CD4-positive, alpha-beta T cell treated with Interleukin-21 for 1 hour (primary cell): ENCODE data around the gene PLCL2.

ENCODE experiments used
- DNase-seq: peaks from one replicate; pipeline ENCODE4 v3.0.0-alpha.2; 2020

The PLCL2 gene

DNA sequence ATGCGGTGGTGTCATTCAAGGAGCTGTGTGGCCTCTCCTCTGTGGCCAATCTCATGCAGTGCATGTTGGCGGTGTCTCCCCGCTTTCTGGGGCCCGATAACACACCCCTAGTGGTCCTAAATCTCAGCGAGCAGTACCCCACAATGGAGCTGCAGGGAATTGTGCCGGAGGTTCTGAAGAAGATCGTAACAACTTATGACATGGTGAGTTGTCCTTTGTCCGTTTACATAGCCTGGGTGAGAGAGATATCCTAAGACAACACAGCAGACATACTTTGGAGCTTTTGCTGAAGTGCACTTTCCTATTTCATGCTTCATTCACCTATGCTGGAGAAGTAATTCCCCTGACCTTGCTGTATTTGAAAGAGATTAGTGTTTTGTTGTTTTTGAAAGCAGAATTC, 130.0 kb downstream of the PLCL2 start:
- DNase-seq: no peak

DNA sequence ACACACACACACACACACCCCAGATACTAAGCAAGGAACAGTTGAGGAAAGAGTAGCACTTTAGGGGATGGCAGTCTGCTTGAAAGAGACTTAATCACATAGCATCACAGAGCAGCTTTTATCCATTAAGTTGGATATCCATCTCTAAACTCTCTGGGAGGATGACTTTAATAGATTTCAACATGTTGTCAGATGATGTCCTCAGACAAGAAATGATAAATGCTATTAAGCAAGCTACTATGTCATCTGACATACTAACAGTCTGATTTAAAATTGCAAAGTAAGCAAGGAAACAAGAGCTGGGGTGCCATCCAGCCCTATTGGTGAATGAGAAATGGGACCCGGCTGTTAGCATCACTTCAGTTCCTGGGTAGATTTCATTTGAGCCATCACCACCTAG, 136.9 kb downstream of the PLCL2 start:
- no peak for DNase-seq

DNA sequence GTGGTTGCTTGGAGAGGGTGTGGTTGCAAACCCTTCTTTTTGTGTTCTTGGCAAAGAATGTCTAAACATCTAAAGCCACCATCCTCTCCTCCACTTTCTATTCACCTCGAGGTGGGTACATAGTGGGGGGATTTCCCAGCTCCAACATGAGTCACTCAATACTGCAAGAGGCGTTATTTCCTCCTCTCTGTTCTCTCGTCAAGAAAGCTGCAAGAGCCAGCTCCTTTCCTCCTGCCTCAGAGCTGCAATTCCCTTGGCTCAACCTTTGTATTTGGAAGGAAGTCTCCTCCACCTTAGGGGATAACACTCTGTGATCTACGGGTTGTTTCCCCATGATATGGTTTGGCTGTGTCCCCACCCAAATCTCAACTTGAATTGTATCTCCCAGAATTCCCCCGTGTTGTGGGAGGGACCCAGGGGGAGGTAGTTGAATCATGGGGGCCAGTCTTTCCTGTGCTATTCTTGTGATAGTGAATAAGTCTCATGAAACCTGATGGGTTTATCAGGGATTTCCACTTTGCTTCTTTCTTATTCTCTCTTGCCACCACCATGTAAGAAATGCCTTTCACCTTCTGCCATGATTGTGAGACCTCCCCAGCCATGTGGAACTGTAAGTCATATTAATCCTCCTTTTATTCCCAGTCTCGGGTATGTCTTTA, 138.4 kb downstream of the PLCL2 start:
- DNase-seq: peak; percentile 56

DNA sequence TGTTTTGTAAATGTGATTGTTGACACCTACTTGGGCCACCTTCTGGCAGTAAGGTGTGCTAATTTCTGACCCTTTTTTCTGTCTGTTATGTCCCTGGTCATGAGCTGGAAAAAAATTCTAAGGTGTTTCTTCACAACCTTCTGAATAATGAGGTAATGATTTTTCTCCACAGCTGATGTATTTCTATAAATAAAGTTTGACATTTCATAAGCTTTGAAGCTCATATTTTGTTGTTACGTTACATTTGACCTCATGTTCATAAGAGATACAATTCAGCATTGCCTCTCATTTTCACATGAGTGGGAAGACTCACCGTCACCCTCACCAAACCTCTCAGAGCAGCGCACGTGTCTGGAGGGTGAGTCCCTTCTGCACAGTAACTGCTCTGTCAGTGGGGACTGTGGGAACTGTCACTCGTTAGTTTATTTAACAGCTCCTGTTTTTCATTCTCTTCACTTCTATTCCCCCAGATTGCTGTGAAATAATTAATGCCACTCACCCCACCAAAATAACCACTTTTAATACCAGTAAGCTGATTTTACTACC, 140.9 kb downstream of the PLCL2 start:
- DNase-seq: no peak

DNA sequence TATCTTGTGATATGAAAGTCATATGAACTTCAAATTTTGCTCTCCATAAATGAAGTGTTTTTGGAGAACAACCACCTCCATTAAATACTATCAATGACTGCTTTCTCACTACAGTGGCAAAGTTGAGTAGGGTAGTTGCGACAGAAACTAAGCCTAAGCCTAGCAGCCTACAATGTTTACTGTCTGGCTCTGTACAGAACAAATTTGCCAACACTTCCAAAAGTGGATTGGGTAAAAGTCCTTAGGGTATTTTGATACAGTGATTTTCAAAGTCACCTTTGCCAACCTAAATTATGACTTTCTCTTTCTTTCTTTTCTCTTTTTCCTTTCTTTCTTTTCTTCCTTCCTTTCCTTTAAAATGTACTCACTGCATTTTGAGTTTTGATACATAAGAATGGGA, 142.6 kb downstream of the PLCL2 start:
- DNase-seq: no peak

DNA sequence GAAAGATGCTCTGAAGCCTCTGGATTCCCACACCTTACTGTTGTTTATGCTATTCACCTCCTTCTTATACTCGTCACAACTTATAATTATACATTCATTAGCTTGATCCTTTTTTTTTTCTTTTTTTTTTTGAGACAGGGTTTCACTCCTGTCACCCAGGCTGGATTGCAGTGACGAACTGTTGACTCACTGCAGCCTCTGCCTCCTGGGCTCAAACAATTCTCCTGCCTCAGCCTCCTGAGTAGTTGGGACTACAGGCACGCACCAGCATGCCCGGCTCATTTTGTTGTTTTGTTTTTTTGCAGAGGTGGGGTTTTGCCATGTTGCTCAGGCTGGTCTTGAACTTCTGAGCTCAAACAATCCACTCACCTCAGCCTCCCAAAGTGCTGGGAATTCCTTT, 143.6 kb downstream of the PLCL2 start:
- no peak for DNase-seq

DNA sequence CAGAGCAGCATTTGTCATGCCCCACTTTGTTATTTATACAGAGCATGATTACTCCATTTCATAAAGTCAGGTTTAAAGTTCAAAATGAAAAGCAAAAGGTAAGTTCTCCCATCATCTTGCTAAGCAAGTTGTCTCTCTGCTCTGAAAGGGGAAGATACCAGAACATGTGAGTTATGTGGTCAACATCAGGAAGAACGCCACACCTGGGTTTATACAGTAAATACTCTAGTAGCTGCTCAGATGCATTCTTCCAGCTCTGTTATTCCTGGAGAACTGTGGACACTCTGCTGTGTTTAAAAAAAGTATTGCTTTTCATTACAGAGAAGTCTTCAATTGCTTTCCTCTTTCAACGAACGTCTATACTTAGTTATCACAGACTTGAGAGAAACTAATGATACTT, 145.7 kb downstream of the PLCL2 start:
- no peak for DNase-seq

DNA sequence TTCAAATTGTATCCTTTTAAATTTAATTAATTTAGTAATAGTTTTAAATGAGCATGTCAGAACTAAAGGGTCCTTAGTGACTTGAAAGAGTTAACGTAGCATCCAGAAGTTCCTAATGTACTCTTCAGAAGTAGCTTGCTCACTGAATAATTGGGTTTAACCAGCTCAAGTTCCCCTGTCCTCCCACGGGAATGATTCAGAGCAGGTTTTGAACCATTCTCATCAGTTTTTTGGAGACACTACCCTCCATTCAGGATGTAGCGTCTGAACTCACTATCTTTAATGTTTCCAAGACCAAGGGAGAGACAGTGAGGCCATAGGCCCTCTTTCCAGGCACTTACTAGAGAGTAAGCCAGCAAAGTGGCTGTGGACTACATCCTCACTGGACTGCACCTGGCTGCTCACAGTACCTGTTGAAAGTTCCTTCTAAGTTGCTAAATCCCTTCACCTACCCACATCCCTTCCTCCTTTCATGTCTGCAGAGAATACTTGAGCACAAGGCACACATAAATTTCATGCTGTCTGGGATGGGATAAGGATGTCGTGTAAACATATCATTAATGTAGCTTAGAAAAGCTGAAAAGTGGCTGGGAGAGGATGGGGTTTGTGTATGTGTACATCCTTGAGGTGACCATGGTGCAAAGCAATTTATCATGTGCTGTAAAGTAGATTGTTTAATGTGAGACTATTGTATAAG, 146.3 kb downstream of the PLCL2 start:
- DNase-seq: no peak

DNA sequence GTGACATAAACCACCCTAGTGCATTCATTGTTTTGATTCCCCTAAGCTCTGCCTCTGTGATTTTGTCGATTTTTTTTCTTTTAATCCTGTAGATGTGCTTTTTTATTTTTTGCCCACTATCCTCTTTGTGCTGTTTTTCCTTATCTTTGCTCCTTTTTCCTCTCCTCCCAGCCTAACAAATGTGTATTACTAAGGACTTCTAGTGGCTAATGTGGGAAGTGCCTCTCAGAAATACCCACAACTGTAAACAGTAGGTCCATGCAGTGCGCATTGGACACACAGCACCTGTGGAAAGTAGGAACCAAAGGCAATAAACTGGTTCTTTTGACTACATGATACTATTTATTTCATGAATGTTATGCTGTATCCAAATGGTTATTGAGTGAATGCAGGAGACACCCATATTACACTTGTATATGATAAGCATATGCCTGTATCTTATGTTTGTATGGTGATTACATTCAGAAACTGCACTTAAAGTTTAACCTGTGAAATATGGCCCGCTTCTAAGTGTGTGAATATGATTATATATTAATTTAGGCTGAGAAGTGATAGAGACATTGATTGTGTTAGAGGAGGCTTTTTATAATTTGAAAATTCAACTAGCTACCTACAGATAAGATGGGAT, 147.8 kb downstream of the PLCL2 start:
- no peak for DNase-seq

DNA sequence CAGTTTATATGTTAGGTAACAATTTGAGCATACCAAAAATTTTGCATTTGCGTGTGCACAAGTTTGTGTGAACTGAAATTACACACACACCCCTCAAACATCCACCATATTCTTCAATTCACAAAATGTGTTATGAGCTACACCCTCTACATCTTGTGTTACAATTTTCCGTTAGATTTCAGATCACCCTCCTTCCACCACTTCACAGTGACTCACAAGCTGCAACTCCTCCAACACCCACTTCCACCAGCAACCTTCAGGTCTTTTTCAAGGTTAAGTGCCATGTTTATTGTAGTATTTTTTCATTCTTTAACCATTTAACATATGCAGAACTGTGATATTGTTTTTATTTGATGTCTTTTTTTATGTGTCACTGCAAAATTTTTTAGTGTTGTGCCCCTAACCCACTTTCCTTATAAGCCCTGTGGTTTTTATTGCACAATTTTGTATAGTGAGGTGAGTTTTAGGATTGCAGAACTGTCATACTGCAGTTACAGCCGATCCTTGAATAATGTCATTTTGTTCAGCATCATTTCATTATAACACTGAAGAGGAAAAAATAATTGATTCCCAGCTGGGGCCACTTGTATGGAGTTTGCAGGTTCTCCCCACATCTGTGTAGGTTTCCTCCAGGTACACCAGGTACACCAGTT, 148.9 kb downstream of the PLCL2 start:
- DNase-seq: no peak

DNA sequence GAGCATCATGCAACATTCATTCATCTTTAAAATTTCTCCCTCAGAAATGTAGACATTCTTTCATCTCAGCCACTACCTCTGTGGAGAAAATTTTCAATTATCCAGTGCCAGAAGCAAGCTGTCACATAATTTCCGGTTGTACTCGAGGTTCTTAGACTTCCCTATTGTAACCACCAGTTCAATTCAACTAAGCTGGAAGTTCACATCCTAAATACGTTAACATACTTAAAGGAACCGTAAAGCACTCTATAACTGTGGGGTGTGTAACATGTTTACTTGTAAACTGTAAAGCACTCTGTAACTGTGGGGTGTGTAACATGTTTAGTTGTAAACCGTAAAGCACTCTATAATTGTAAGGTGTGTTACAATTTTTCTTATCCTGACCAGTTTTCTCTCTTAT, 150.3 kb downstream of the PLCL2 start:
- DNase-seq: no peak

DNA sequence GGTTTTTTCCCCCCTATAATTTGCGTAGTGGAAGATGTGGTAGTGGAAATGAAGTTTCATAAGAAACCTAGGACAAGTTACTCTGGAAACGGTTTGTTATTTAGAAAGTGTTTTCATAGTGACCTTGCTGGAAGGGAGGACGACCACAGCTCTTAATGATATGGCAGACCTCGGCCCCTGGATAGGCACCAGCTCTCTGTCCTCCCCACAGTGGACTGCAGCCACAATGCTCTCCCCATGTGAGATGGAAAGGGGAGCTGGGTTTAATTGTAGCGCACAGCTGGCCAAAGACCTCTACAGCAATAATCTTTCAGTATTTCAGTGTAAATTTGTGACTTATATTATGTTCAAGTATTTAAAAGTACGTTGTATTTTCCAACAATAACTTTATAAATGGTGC, 151.2 kb downstream of the PLCL2 start:
- DNase-seq: no peak

DNA sequence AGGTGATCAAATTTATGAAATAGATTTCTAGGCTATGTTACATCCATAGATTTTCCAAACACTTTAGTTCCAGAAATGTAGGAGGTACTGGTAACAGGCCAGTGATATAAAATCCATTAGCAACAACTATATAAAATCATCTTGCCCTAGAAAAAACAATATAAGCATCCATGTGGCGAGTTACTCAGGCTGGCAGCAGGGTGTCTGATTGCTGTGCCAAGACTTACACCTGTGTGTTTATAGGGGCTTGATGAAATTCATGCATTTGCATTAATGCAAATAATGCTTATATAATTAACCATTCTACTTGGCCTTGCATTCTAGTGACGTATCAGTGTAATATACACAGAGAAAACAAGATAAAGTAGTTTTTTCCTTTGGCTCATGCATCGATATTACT, 153.4 kb downstream of the PLCL2 start:
- DNase-seq: no peak

DNA sequence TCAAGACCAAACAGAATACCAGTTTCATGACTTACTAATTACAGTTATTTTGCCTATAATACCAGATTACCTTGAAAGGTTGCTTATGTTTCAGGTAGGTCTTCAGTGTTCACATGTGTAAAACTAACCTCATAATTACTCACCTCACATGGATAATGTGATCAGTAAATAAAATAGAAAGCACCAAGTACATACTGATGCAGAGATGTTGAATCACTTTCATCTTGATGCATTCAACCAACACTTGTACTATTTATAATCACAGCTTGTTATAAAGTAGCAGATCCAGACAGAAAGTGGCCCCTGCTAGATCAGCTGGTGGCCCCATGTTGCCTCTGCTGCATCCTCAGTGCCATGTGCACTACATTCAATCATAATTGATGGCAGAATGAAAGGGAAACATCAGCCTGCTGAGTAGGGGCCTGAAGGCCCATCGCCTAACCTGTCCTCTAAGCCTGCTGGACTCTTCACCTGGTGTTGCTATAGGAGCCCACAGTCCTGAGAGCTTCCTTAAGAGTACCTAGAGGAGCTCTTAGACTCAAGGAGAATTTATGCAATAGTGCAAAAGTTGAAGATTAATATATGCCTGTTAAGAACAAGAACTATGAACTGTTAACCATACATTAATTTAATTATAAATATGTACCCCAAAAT, 154.3 kb downstream of the PLCL2 start:
- no peak for DNase-seq

DNA sequence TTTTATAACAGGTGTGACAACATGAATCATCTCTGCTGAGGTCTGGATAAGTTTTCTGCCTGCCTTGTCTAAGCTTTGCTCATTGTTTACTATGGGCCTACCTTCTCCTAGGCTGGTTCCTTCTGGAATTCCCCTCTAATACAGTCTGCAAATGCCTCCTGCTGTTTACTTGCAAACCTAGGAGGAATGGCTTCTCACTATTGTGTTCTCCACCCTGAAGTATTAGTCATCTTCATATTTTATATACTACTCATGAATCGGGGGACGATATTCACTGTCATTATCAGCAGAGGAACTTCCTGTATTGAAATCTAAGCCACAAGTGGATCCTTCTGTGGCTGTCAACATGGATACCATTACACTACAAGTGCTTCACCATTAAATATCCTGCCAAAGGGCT, 154.8 kb downstream of the PLCL2 start:
- DNase-seq: no peak

DNA sequence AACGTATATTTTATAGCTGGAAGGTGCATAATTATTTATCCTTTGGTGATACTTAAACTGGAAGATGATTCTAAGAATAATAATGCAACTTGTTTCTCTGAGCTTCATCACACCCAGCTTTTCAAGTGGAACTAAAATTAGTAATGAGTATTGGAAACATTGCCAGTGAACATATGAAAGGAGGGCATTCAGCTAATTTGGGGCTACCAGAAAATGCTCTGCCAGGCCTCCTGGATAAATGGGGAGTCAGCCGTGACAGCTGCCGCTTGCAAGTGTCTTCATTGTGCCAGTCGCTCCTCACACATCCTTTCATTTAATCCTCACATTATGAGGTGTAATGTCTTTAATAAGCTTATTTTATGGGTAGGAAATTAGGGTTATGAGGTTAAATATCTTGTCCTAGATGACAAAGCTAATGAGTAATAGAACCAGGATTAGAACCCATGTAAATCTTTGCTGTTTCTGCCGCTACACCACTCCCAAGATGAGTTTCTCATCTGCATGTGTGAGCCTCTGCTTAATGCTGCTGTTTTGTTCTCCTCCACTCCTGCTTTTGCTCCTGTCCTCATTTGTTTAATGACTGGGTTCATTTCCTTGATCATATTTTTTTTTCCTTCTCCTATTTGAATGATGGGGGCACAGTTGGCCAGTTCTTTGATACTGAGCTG, 155.7 kb downstream of the PLCL2 start:
- DNase-seq: no peak

DNA sequence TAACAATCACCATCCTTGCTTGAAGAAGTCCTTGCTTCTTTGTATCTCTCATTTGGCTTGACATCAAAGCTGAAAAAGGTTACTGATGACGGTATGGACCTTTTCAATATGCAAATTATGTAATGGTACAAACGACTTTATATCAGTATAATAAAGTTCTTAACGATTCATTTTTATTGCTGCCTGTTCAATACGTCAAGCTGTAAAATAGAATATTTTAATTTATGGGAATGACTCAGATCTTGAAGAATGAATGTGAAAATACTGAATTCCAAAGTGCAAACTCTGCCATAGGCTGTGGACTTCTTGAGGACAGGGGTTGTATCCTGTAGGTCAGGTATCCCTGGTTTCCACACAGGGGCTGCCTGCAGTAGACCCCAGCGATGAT, 156.2 kb downstream of the PLCL2 start:
- DNase-seq: no peak

DNA sequence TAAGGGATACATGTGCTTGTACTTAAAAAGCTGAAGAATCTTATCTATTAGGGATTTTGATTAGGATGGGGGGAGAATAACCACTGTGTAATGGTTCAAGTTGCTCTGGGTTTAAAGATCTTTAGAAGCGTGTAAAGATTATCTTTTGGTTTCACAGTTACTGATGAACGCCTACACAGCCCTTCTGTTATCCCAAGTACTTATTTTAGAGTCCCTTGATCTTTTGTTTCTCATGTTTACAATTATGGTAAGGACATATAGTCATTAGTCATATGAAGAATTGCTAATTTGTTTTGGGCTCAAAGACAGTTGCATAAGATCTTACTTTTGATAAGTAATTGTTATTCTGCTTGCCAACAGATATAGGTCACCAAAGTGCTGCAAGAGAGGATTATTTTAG, 160.1 kb downstream of the PLCL2 start:
- no peak for DNase-seq

DNA sequence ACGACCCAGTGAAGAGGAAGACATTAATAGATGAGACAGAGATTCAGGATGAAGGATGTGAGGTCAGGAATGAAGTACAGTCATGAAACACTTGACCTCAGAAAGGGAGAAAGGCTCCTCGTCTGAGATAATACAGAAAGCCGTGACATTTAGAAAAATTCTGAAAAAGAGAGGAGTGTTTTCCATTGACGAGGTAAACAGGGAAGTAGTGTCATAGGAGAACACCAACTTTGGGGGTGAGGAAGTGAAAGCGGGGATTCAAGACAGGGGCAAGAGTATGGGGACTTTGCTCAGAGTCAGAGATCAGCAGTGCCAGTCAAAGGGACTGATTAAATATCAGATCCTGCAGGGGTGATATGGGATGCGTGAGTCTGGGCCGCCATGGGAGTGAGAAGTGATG, 160.9 kb downstream of the PLCL2 start:
- DNase-seq: no peak

DNA sequence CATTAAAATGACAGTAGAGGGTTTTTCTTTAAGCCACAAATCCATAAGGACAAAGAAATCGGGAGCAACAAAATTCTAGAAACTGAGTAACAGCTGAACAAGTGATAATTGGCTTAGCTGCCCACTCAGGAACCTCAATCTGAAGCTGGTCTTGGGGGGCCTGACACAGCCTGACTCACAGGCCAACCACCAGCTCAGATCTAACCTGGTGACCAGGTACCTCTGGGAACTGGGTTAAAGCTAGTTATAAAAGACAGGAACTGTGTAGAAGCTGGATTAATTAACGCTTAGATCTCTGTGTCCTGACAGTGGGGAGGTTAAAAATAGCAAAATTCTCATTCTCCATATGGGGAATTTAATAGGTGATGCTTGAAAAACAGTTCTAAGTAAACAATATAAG, 161.9 kb downstream of the PLCL2 start:
- DNase-seq: no peak

DNA sequence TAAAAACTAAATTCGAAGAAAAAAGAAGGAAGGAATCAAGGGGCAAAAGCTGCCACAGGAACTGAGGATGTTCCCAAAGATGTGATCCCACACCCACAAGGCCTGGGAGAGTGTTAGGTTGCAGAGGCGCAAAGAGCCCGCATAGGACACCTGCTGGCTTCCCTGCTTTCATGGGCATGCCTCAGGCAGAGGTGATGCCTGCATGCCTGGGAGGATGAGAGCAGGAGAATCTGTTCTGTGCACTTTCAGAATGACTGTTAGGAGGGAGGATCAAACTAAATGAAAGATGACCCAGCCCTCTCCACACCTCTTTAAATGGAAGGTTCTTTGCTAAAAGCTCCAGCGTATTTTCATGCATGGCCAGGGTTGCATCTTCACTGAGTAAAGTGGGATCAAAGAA, 162.4 kb downstream of the PLCL2 start:
- no peak for DNase-seq

DNA sequence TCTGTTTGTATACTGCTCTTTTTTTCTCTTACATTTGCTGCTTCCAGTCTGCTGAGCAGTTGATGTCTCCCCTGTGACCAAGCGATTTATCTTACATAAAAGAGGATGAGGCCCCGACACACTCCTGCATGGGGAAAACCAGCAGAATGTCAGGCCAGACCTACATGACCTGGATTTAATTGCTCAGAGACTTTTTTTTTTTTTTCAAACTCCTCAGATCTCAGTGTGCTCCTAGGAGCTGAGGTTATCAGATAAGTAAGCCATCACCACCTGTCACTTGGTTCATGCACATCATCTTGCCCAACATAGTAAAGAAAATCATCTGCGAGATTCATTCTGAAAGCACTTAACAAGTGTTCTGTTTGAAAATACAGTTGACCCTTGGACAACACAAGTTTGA, 163.1 kb downstream of the PLCL2 start:
- DNase-seq: no peak

DNA sequence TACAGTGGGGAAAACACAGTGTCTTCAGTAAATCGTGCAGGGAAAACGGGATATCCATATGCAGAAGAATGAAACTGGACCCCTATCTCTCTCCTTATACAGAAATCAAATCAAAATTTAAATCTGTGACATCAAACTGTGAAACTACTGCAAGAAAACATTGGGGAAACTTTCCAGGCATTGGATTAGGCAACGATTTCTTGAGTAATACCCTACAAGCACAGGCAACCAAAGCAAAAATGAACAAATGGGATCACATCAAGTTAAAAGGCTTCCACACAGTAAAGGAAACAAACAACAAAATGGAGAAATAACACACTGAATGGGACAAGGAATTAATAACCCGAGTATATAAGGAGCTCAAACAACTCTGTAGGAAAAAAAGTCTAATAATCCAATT, 165.3 kb downstream of the PLCL2 start:
- no peak for DNase-seq
